ENCODE data around the gene WDR82. TPM values are rescaled to one million over a fixed set of nuclear protein-coding genes. Genes with fewer than 3 reads are reported as not detected.

The WDR82 gene
- total RNA-seq, 4 donors from 2014 or later: 29.7 to 44.0 (median 38.3) TPM

GRCh38 chr3:52243791-52244628 lies 34.4 kb downstream of the WDR82 start:
- peak; percentile 35 to 55 (median 55) for DNase-seq
- no peaks in the 10 kb centered on the region for H3K9me3 ChIP-seq
- H3K27me3 ChIP-seq: no peaks in the 10 kb centered on the region
- H3K27ac ChIP-seq: peak overlapping the region; percentile 82 to 90 (median 88)
- H3K36me3 ChIP-seq: no peaks in the 10 kb centered on the region
- no peak for TF ChIP-seq POLR2A (IDR thresholded peaks at IDR 0.05)
- no peak for TF ChIP-seq CTCF (IDR thresholded peaks at IDR 0.05)
- peaks cover 3 to 27% (median 17%) of the 10 kb centered on the region in 4 donors for H3K4me1 ChIP-seq
- no peak overlapping the region for H3K4me3 ChIP-seq

GRCh38 chr3:52242039-52242438 lies 36.4 kb downstream of the WDR82 start:
- no peak for TF ChIP-seq POLR2A (IDR thresholded peaks at IDR 0.05)
- TF ChIP-seq CTCF (IDR thresholded peaks at IDR 0.05): no peak
- Histone ChIP-seq H3K27me3 (no peaks in the 10 kb centered on the region), H3K4me1 (peaks cover 3 to 39% (median 26%) of the 10 kb centered on the region in 4 donors), H3K9me3 (no peaks in the 10 kb centered on the region), H3K4me3 (no peak overlapping the region), H3K27ac (no peak overlapping the region), H3K36me3 (no peaks in the 10 kb centered on the region)
- no peak for DNase-seq

- Histone ChIP-seq H3K27me3 (no peaks in the 10 kb centered on the region), H3K4me3 (no peak overlapping the region), H3K27ac (no peak overlapping the region), H3K4me1 (peaks cover 3 to 48% (median 20%) of the 10 kb centered on the region in 4 donors), H3K36me3 (no peaks in the 10 kb centered on the region), H3K9me3 (no peaks in the 10 kb centered on the region)
- DNase-seq: no peak
- TF ChIP-seq CTCF (IDR thresholded peaks at IDR 0.05) (no peak), POLR2A (IDR thresholded peaks at IDR 0.05) (no peak)
These were observed 37.5 kb downstream of the WDR82 start for GRCh38 chr3:52240886-52241370.

- H3K36me3 ChIP-seq: no peaks in the 10 kb centered on the region
- peaks cover 2 to 52% (median 21%) of the 10 kb centered on the region in 4 donors for H3K4me1 ChIP-seq
- TF ChIP-seq CTCF (IDR thresholded peaks at IDR 0.05) (no peak), POLR2A (IDR thresholded peaks at IDR 0.05) (no peak)
- no peaks in the 10 kb centered on the region for H3K27me3 ChIP-seq
- peak overlapping the region in 3 of 4 donors; percentile 83 to 99 (median 94) for H3K27ac ChIP-seq
- no peaks in the 10 kb centered on the region for H3K9me3 ChIP-seq
- peak overlapping the region in 2 of 4 donors; percentile 88 to 94 for H3K4me3 ChIP-seq
- DNase-seq: peak; percentile 40 to 69 (median 46)
These were observed 38.2 kb downstream of the WDR82 start for GRCh38 chr3:52240059-52240885.

Data from Peyer's patch (tissue), 4 donors.